Keratinocyte (primary cell): Measurements from ENCODE around the gene ACOX2. TPM values are rescaled to one million over a fixed set of nuclear protein-coding genes. Genes with fewer than 3 reads are reported as not detected.

Source experiments
- DNase-seq: peaks from one replicate; pipeline ENCODE4 v3.0.0-alpha.2; 2011; ENCODE audit warnings: low read depth, missing footprints, low spot score
- FAIRE-seq: peaks from 2 replicates; lab custom pipeline; 2011; peaks lifted over from hg19 to GRCh38; lab: Jason Lieb, UNC
- H2AFZ ChIP-seq: 2 replicates; pipeline ENCODE4 v1.6.0; 2012; ENCODE audit warnings: low read length, control low read depth, inconsistent platforms; ENCODE audit not compliant: control insufficient read depth
- H3K27ac ChIP-seq: 2 replicates; pipeline ENCODE4 v1.5.1; 2011; ENCODE audit warnings: low read length; ENCODE audit not compliant: control insufficient read depth, insufficient read depth
- H3K27me3 ChIP-seq: 3 replicates; pipeline ENCODE4 v1.6.0; 2011; ENCODE audit warnings: low read length; ENCODE audit not compliant: control insufficient read depth, insufficient read depth; ENCODE audit errors: extremely low read depth
- H3K36me3 ChIP-seq, 2 experiments: 2 replicates in 1 of 2; 3 replicates in 1 of 2; pipeline ENCODE4 v1.5.1; 2011; ENCODE audit warnings: low read length in 2 of 2, mild to moderate bottlenecking in 1 of 2; ENCODE audit not compliant: control insufficient read depth in 2 of 2, insufficient read depth in 2 of 2; ENCODE audit errors: extremely low read depth in 1 of 2
- H3K4me1 ChIP-seq: 3 replicates; pipeline ENCODE4 v1.5.1; 2011; ENCODE audit warnings: low read length; ENCODE audit not compliant: control insufficient read depth, insufficient read depth; ENCODE audit errors: extremely low read depth
- H3K4me2 ChIP-seq: 3 replicates; pipeline ENCODE4 v1.6.0; 2011; ENCODE audit warnings: low read depth, low read length; ENCODE audit not compliant: control insufficient read depth, insufficient read depth; ENCODE audit errors: extremely low read depth
- H3K4me3 ChIP-seq, 3 experiments: fragments of 200-600 bp in 1 of 3; sonication (generic) in 1 of 3; 2 replicates in 2 of 3; 3 replicates in 1 of 3; pipeline ENCODE4 v1.5.1; 2011 to 2016; ENCODE audit warnings: low read length in 3 of 3, mild to moderate bottlenecking in 3 of 3, control low read depth in 2 of 3, inconsistent platforms in 1 of 3, low read depth in 1 of 3, mixed read lengths in 1 of 3, mixed run types in 1 of 3, moderate library complexity in 1 of 3; ENCODE audit not compliant: control insufficient read depth in 2 of 3, insufficient read depth in 2 of 3; ENCODE audit errors: extremely low read depth in 1 of 3
- H3K79me2 ChIP-seq: 2 replicates; pipeline ENCODE4 v1.6.0; 2012; ENCODE audit warnings: low read length; ENCODE audit not compliant: control insufficient read depth, insufficient read depth
- H3K9ac ChIP-seq: 3 replicates; pipeline ENCODE4 v1.6.0; 2011; ENCODE audit warnings: low read length; ENCODE audit not compliant: control insufficient read depth, insufficient read depth; ENCODE audit errors: extremely low read depth
- H3K9me1 ChIP-seq: 3 replicates; pipeline ENCODE4 v1.6.0; 2011; ENCODE audit warnings: low read length; ENCODE audit not compliant: control insufficient read depth, insufficient read depth; ENCODE audit errors: extremely low read depth
- H3K9me3 ChIP-seq: 2 replicates; pipeline ENCODE4 v1.5.1; 2012; ENCODE audit warnings: low read depth, low read length; ENCODE audit not compliant: control insufficient read depth
- H4K20me1 ChIP-seq: 3 replicates; pipeline ENCODE4 v1.6.0; 2011; ENCODE audit warnings: low read length; ENCODE audit not compliant: control insufficient read depth, insufficient read depth; ENCODE audit errors: extremely low read depth
- CTCF ChIP-seq, 3 experiments: IDR thresholded peaks in 1 of 3; conservative IDR thresholded peaks in 1 of 3; optimal IDR thresholded peaks in 1 of 3; 2 replicates in 2 of 3; 3 replicates in 1 of 3; pipeline versions ENCODE3 to v1.5.1; 2011; ENCODE audit warnings: low read length in 3 of 3, mild to moderate bottlenecking in 3 of 3, moderate library complexity in 2 of 3, control low read depth in 1 of 3, inconsistent platforms in 1 of 3; ENCODE audit not compliant: insufficient read depth in 2 of 3; ENCODE audit errors: extremely low read depth in 1 of 3
- EZH2 ChIP-seq: IDR thresholded peaks from one replicate; pipeline ENCODE4 v1.6.1; 2012; ENCODE audit warnings: inconsistent platforms, mild to moderate bottlenecking, low read length, moderate library complexity
- dilution Hi-C: fragments of 300-500 bp; cut with MboI; formaldehyde crosslinking; loops from one replicate; pipeline ENCODE4 v1.7.0; 2020; ENCODE audit warnings: low sequenced_read_pairs; ENCODE audit not compliant: extremely low pct_ligation_motif_present
- polyA plus RNA-seq, 5 experiments: library from polyadenylated mRNA; depleted of rRNA in 3 of 5; stranded (reverse) in 3 of 5; stranded (forward) in 1 of 5; unstranded in 1 of 5; fragments of >200 nt; gene quantifications; 1 replicate in 1 of 5; 2 replicates in 3 of 5; 3 replicates in 1 of 5; pipeline versions ENCODE4 v1.2.1 to v1.2.3, GENCODE V29; 2011 to 2012; ENCODE audit warnings: missing spikeins in 2 of 5, low read depth in 1 of 5, low replicate concordance in 1 of 5

ACOX2 gene
- polyA plus RNA-seq, 1 donor (not counting 4 experiments of a cell fraction or from before 2014, with no cell fraction given), result 0.20 TPM

GRCh38 chr3:58559586-58559985 is 22.6 kb upstream of the ACOX2 start:
- Histone ChIP-seq H3K27ac (no peak overlapping the region), H3K79me2 (no peaks in the 10 kb centered on the region), H3K9me1 (no peaks in the 10 kb centered on the region), H3K4me3 (no peak overlapping the region), H3K27me3 (peaks cover 5% of the 10 kb centered on the region), H3K9me3 (no peaks in the 10 kb centered on the region), H3K36me3 (no peaks in the 10 kb centered on the region), H3K4me2 (no peak overlapping the region), H4K20me1 (no peaks in the 10 kb centered on the region), H3K9ac (no peak overlapping the region), H2AFZ (no peak overlapping the region), H3K4me1 (peaks cover 17% of the 10 kb centered on the region)
- TF ChIP-seq EZH2 (no peak), CTCF (optimal IDR thresholded peaks at IDR 0.05 in 1 of 3, IDR thresholded peaks at IDR 0.05 in 1 of 3, conservative IDR thresholded peaks at IDR 0.05 in 1 of 3; ENCODE audit: extremely low read depth in 1 of 3, insufficient read depth in 2 of 3, low read length in 3 of 3) (no peak)
- FAIRE-seq (no peak), DNase-seq (no peak)
- dilution Hi-C loops, result no loop called here

DNA sequence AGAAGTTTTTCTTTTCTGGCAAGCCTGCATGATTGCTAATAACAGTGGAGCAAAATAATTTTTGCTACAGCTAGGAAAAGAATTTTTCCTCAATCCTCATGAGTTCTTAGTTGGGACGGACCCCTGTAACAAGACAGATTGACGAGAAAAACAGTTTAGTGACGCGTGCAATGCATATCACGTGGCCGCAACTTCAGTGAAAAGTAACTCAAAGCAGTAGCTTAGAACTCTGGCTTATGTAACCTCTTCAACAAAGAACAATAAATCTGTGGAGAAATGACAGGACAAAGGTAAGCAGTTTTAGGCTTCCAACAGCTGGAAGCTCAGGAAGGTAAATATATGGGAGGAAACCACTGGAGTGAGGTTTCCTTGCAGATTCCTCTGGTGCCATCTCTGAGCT is 20.5 kb upstream of the ACOX2 start:
- Histone ChIP-seq H3K79me2 (no peaks in the 10 kb centered on the region), H2AFZ (no peak overlapping the region), H3K4me2 (no peak overlapping the region), H3K27ac (no peak overlapping the region), H3K36me3 (no peaks in the 10 kb centered on the region), H3K9ac (no peak overlapping the region), H3K4me1 (peaks cover 6% of the 10 kb centered on the region), H3K27me3 (peaks cover 5% of the 10 kb centered on the region), H3K4me3 (no peak overlapping the region), H3K9me3 (no peaks in the 10 kb centered on the region), H3K9me1 (no peaks in the 10 kb centered on the region), H4K20me1 (no peaks in the 10 kb centered on the region)
- DNase-seq (no peak), FAIRE-seq (no peak)
- TF ChIP-seq EZH2 (no peak), CTCF (optimal IDR thresholded peaks at IDR 0.05 in 1 of 3, IDR thresholded peaks at IDR 0.05 in 1 of 3, conservative IDR thresholded peaks at IDR 0.05 in 1 of 3; ENCODE audit: extremely low read depth in 1 of 3, insufficient read depth in 2 of 3, low read length in 3 of 3) (no peak)
- dilution Hi-C loops, result no loop called here
